22Rv1 (cell line): ENCODE results near the gene CRYBB1.

Experiments
- CTCF ChIP-seq: fragments of 450-650 bp; IDR thresholded peaks from 2 replicates; pipeline ENCODE4 v1.5.1; 2017; ENCODE audit warnings: mild to moderate bottlenecking
- ZFX ChIP-seq: fragments of 450-650 bp; IDR thresholded peaks from 2 replicates; pipeline ENCODE4 v1.6.1; 2017; ENCODE audit warnings: antibody characterized with exemption, borderline replicate concordance

GRCh38 chr22:26632422-26633155 lies 14.8 kb upstream of the CRYBB1 start:
- TF ChIP-seq CTCF = no peak
- TF ChIP-seq ZFX = no peak
